H9 (cell line): ENCODE results near the gene GTF2F2. TPM values are rescaled to one million over a fixed set of nuclear protein-coding genes. Genes with fewer than 3 reads are reported as not detected.
A peak's percentile ranks its signal among the peaks of the same experiment; 100 is the strongest.

Experiments used
- DNase-seq: peaks from one replicate; pipeline ENCODE4 v3.0.0-alpha.2; 2017
- H2AFZ ChIP-seq: one replicate; pipeline ENCODE4 v1.6.1; 2013; ENCODE audit warnings: mild to moderate bottlenecking, low read length, control low read depth, moderate library complexity
- H2AK5ac ChIP-seq: 2 replicates; pipeline ENCODE4 v1.6.1; 2013; ENCODE audit warnings: low read length, control low read depth, mixed read lengths; ENCODE audit not compliant: insufficient read length
- H2BK120ac ChIP-seq: one replicate; pipeline ENCODE4 v1.6.1; 2013; ENCODE audit warnings: low read depth, mild to moderate bottlenecking, low read length, control low read depth, inconsistent platforms; ENCODE audit not compliant: poor library complexity, severe bottlenecking
- H2BK12ac ChIP-seq: 2 replicates; pipeline ENCODE4 v1.6.1; 2013; ENCODE audit warnings: low read length, control low read depth, mixed read lengths, low read depth; ENCODE audit not compliant: insufficient read length
- H2BK15ac ChIP-seq: 2 replicates; pipeline ENCODE4 v1.6.1; 2013; ENCODE audit warnings: low read depth, low read length, control low read depth
- H2BK20ac ChIP-seq: one replicate; pipeline ENCODE4 v1.6.1; 2013; ENCODE audit warnings: low read depth, mild to moderate bottlenecking, low read length, control low read depth, inconsistent platforms; ENCODE audit not compliant: poor library complexity, severe bottlenecking
- H2BK5ac ChIP-seq: 2 replicates; pipeline ENCODE4 v1.6.1; 2013; ENCODE audit warnings: low read length, control low read depth, mixed read lengths; ENCODE audit not compliant: insufficient read length
- H3K14ac ChIP-seq: 2 replicates; pipeline ENCODE4 v1.6.1; 2013; ENCODE audit warnings: low read length, control low read depth; ENCODE audit not compliant: insufficient read depth
- H3K18ac ChIP-seq: 2 replicates; pipeline ENCODE4 v1.6.1; 2013; ENCODE audit warnings: low read depth, mild to moderate bottlenecking, mixed read lengths, low read length, control low read depth; ENCODE audit not compliant: insufficient read length
- H3K23ac ChIP-seq: 2 replicates; pipeline ENCODE4 v1.6.1; 2013; ENCODE audit warnings: low read length, control low read depth, mixed read lengths, low read depth; ENCODE audit not compliant: insufficient read length
- H3K23me2 ChIP-seq: 2 replicates; pipeline ENCODE4 v1.6.1; 2013; ENCODE audit warnings: low read depth, mild to moderate bottlenecking, mixed read lengths, low read length, control low read depth; ENCODE audit not compliant: insufficient read length, poor library complexity, severe bottlenecking
- H3K27ac ChIP-seq: 2 replicates; pipeline ENCODE4 v1.5.1; 2013; ENCODE audit warnings: low read length, control low read depth, mixed read lengths, low read depth; ENCODE audit not compliant: insufficient read length
- H3K27me3 ChIP-seq: 2 replicates; pipeline ENCODE4 v1.6.1; 2013; ENCODE audit warnings: low read length, control low read depth, inconsistent platforms; ENCODE audit not compliant: insufficient read depth
- H3K4ac ChIP-seq: 2 replicates; pipeline ENCODE4 v1.6.1; 2013; ENCODE audit warnings: low read depth, mild to moderate bottlenecking, control low read depth, inconsistent platforms, low read length, moderate library complexity
- H3K4me1 ChIP-seq: 2 replicates; pipeline ENCODE4 v1.6.1; 2013; ENCODE audit warnings: low read length, control low read depth, inconsistent platforms; ENCODE audit not compliant: insufficient read depth
- H3K4me2 ChIP-seq: 2 replicates; pipeline ENCODE4 v1.6.1; 2013; ENCODE audit warnings: low read length, control low read depth, mixed read lengths; ENCODE audit not compliant: insufficient read length, insufficient read depth
- H3K56ac ChIP-seq: 2 replicates; pipeline ENCODE4 v1.6.1; 2013; ENCODE audit warnings: low read depth, mild to moderate bottlenecking, mixed read lengths, low read length, control low read depth; ENCODE audit not compliant: insufficient read length
- H3K79me1 ChIP-seq: 2 replicates; pipeline ENCODE4 v1.6.1; 2013; ENCODE audit warnings: low read depth, mild to moderate bottlenecking, moderate library complexity, low read length, control low read depth, inconsistent platforms; ENCODE audit not compliant: insufficient read depth, poor library complexity, severe bottlenecking
- H3K79me2 ChIP-seq: 2 replicates; pipeline ENCODE4 v1.6.1; 2013; ENCODE audit warnings: low read length, control low read depth, inconsistent platforms; ENCODE audit not compliant: insufficient read depth
- H3K9ac ChIP-seq: 2 replicates; pipeline ENCODE4 v1.6.1; 2013; ENCODE audit warnings: low read length, control low read depth, mixed read lengths; ENCODE audit not compliant: insufficient read length; ENCODE audit errors: extremely low read depth
- H3K9me3 ChIP-seq: one replicate; pipeline ENCODE4 v1.6.1; 2013; ENCODE audit warnings: low read depth, low read length, inconsistent platforms; ENCODE audit not compliant: control insufficient read depth
- H3T11ph ChIP-seq: one replicate; pipeline ENCODE4 v1.6.1; 2013; ENCODE audit warnings: mild to moderate bottlenecking, low read length, control low read depth, inconsistent platforms
- H4K20me1 ChIP-seq: one replicate; pipeline ENCODE4 v1.6.1; 2013; ENCODE audit not compliant: control insufficient read depth, insufficient read length, insufficient read depth
- H4K5ac ChIP-seq: 2 replicates; pipeline ENCODE4 v1.6.1; 2013; ENCODE audit warnings: low read depth, mild to moderate bottlenecking, mixed read lengths, low read length, control low read depth; ENCODE audit not compliant: insufficient read length
- H4K8ac ChIP-seq: replicated peaks from 2 replicates; pipeline ENCODE4 v1.6.1; 2013; ENCODE audit warnings: low read length, control low read depth, mixed read lengths, low read depth; ENCODE audit not compliant: insufficient read length
- H4K91ac ChIP-seq: 2 replicates; pipeline ENCODE4 v1.6.1; 2013; ENCODE audit warnings: low read depth, mild to moderate bottlenecking, moderate library complexity, mixed read lengths, low read length, control low read depth; ENCODE audit not compliant: insufficient read length
- H3K27ac Mint-ChIP-seq, 3 experiments: 2 replicates in 2 of 3; 3 replicates in 1 of 3; pipeline ENCODE4 v1.8.0; 2020 to 2021; ENCODE audit warnings: mixed read lengths in 3 of 3, mild to moderate bottlenecking in 1 of 3, moderate library complexity in 1 of 3
- H3K27me3 Mint-ChIP-seq: 2 replicates; pipeline ENCODE4 v1.8.0; 2021; ENCODE audit warnings: low read depth, mild to moderate bottlenecking, moderate library complexity, mixed read lengths
- H3K36me3 Mint-ChIP-seq, 3 experiments: 2 replicates in 2 of 3; 3 replicates in 1 of 3; pipeline ENCODE4 v1.8.0; 2020 to 2021; ENCODE audit warnings: low read depth in 3 of 3, mixed read lengths in 3 of 3; ENCODE audit not compliant: insufficient read depth in 1 of 3
- H3K4me1 Mint-ChIP-seq, 2 experiments: 2 replicates each; pipeline ENCODE4 v1.8.0; 2020; ENCODE audit warnings: mixed read lengths in 2 of 2
- H3K4me3 Mint-ChIP-seq, 2 experiments: 2 replicates in 1 of 2; 3 replicates in 1 of 2; pipeline ENCODE4 v1.8.0; 2020 to 2021; ENCODE audit warnings: mild to moderate bottlenecking in 2 of 2, mixed read lengths in 2 of 2, moderate library complexity in 1 of 2
- H3K9me3 Mint-ChIP-seq, 2 experiments: 2 replicates in 1 of 2; 3 replicates in 1 of 2; pipeline ENCODE4 v1.8.0; 2020; ENCODE audit warnings: mild to moderate bottlenecking in 2 of 2, mixed read lengths in 2 of 2, moderate library complexity in 1 of 2
- CTCF ChIP-seq: fragments of 200-600 bp; sonication (generic); conservative IDR thresholded peaks from 3 replicates; pipeline ENCODE4 v1.8.0; 2021; ENCODE audit warnings: antibody characterized with exemption, mild to moderate bottlenecking
- WGBS: extraction: QIAGEN DNeasy Blood & Tissue Kit; methylation state at CpG from one replicate; pipeline ENCODE4 v1.1.7; 2013; ENCODE audit warnings: missing lambda C conversion rate, low lambda C conversion rate, mixed read lengths; ENCODE audit not compliant: insufficient read length; ENCODE audit errors: extremely low coverage; 5-methylcytosine and 5-hydroxymethylcytosine counted together
- total RNA-seq: library from RNA; stranded (reverse); gene quantifications from 2 replicates; pipeline ENCODE4 v1.2.1, GENCODE V29; 2021

Gene GTF2F2
- total RNA-seq, 1 experiment from 2014 or later, result 29.6 TPM

GRCh38 chr13:45301263-45301662, 181.0 kb downstream of the GTF2F2 start:
- no peak overlapping the region for H3K9ac ChIP-seq
- no peaks in the 10 kb centered on the region for H3K23me2 ChIP-seq
- Mint-ChIP-seq H3K4me3 (no peak overlapping the region), H3K27ac (peak overlapping the region in 1 of 3 experiments; percentile 61; a peak in 1 of 7 replicates), H3K27me3 (no peaks in the 10 kb centered on the region; the same call in 1 of the 2 replicates), H3K9me3 (no peaks in the 10 kb centered on the region), H3K4me1 (peaks cover 11 to 29% of the 10 kb centered on the region in 2 experiments), H3K36me3 (no peaks in the 10 kb centered on the region)
- no peaks in the 10 kb centered on the region for H3K79me2 ChIP-seq
- H2AFZ ChIP-seq, result no peak overlapping the region
- H3K79me1 ChIP-seq, result no peaks in the 10 kb centered on the region
- H2BK20ac ChIP-seq, result no peak overlapping the region
- no peak overlapping the region for H3T11ph ChIP-seq
- no peaks in the 10 kb centered on the region for H3K9me3 ChIP-seq
- H2BK5ac ChIP-seq, result no peak overlapping the region
- no peak overlapping the region for H3K27ac ChIP-seq
- no CpG with 5 or more reads among the region's 11 CpGs for WGBS
- TF ChIP-seq CTCF, result no peak
- H3K56ac ChIP-seq, result no peak overlapping the region
- H3K18ac ChIP-seq, result no peak overlapping the region
- H3K14ac ChIP-seq, result no peak overlapping the region
- H2AK5ac ChIP-seq, result no peak overlapping the region
- no peak overlapping the region for H4K8ac ChIP-seq
- no peak overlapping the region; the same call in 1 of the 2 replicates for H2BK15ac ChIP-seq
- no peak overlapping the region for H4K5ac ChIP-seq
- no peak overlapping the region for H2BK120ac ChIP-seq
- no peak overlapping the region for H4K91ac ChIP-seq
- H3K4me2 ChIP-seq, result no peak overlapping the region
- DNase-seq, result no peak
- no peak overlapping the region for H3K4ac ChIP-seq
- no peak overlapping the region for H3K23ac ChIP-seq
- H3K4me1 ChIP-seq, result peaks cover 5% of the 10 kb centered on the region; the same call in 1 of the 2 replicates
- no peaks in the 10 kb centered on the region for H4K20me1 ChIP-seq
- H3K27me3 ChIP-seq, result no peaks in the 10 kb centered on the region
- no peak overlapping the region for H2BK12ac ChIP-seq
